Measurements from ENCODE around the gene ARHGEF16. TPM values are rescaled to one million over a fixed set of nuclear protein-coding genes. Genes with fewer than 3 reads are reported as not detected.

ARHGEF16 gene
- total and polyA plus RNA-seq, 9 donors: 0.13 to 8.4 (median 1.7) TPM

DNA sequence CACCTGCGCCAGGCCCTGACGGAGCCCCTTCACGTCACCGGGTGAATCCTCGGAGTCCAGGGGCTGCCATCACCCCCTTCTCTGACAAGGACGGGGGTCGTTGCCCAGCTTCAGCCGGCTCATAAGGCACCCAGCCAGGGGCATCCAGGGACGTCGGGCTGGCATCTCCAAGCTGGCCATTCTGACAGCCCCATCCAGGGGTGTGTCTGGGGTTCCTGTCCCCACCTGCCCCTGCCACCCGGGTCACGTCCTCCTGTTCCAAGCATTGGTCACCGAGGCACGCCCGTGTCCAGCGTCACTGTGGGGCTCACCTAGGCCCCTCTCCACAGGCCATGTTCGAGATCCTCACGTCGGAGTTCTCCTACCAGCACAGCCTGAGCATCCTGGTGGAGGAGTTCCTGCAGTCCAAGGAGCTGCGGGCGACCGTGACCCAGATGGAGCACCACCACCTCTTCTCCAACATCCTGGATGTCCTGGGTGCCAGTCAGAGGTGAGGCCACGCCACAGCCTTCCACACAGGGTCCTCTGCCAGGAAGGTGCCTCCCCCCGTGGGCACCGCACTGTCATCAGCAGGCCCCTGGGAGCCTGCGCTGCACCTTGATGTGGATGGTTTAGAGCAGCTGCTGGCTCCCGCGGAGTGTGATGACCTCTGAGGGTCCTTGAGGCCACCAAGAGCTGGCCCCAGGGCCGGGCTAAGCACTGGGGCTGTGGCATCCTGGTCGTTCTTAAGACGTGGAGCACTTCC is 14.8 kb downstream of the ARHGEF16 start:
- Histone ChIP-seq H3K4me3 (no peak overlapping the region), H3K4me1 (ENCODE audit: insufficient read depth) (peaks cover 4% of the 10 kb centered on the region), H3K9me3 (no peaks in the 10 kb centered on the region), H3K27ac (no peak overlapping the region), H3K36me3 (no peaks in the 10 kb centered on the region), H3K27me3 (no peaks in the 10 kb centered on the region)
- peak in 1 of 5 donors; percentile 36 for DNase-seq
- no peak for TF ChIP-seq EP300 (IDR thresholded peaks at IDR 0.05)
- TF ChIP-seq POLR2A (IDR thresholded peaks at IDR 0.05): no peak
- no peak for TF ChIP-seq CTCF (IDR thresholded peaks at IDR 0.05)
- 93 to 95% (median 94%) methylated on average over 30 to 31 of the region's 31 CpGs for WGBS, 3 donors
- intact Hi-C loops (cut with DNase I): loop anchor here in 1 of 4 donors (10.0 kb wide), 1 partner anchor 246 kb away; no protein-coding TSS in a partner anchor

GRCh38 chr1:3469849-3470649 is 15.6 kb downstream of the ARHGEF16 start:
- Histone ChIP-seq H3K4me1 (ENCODE audit: insufficient read depth) (peaks cover 4% of the 10 kb centered on the region), H3K4me3 (no peak overlapping the region), H3K27ac (no peak overlapping the region), H3K9me3 (no peaks in the 10 kb centered on the region), H3K36me3 (no peaks in the 10 kb centered on the region), H3K27me3 (no peaks in the 10 kb centered on the region)
- intact Hi-C loops (cut with DNase I): loop anchor here in 1 of 4 donors (10.0 kb wide), 1 partner anchor 245 kb away; no protein-coding TSS in a partner anchor
- no peak for TF ChIP-seq CTCF (IDR thresholded peaks at IDR 0.05)
- TF ChIP-seq POLR2A (IDR thresholded peaks at IDR 0.05): no peak
- TF ChIP-seq EP300 (IDR thresholded peaks at IDR 0.05): no peak
- DNase-seq: no peak
- 86 to 89% (median 87%) methylated on average over 16 to 17 of the region's 17 CpGs for whole genome bisulfite sequencing, 3 donors

DNA sequence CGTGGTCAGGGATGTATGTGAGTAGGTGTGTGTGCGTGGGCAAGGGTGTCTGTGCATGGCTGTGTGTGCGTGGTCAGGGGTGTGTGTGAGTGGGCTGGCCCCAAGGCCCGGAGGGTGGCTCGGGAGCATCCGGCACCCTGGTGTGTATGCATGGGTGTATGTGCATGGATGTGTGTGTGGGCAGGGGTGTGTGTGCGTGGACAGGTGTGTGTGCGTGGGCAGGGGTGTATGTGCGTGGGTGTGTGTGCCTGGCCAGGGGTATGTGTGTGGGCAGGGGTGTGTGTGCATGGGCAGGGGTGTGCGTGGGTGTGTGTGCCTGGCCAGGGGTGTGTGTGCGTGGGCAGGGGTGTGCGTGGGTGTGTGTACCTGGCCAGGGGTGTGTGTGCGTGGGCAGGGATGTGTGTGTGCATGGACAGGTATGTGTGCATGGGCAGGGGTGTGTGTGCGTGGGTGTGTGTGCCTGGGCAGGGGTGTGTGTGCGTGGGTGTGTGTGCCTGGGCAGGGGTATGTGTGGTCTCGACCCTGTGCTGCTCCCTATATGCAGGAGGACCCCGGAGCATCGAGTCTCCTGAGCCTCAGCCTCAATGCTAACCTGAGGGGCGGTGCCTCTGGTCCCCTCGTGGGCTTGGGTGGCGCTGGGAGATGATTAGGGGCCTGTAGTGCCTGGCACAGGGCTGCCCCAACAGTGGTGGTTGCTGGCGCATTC is 16.3 kb downstream of the ARHGEF16 start:
- DNase-seq: peak in 1 of 5 donors; percentile 14
- Histone ChIP-seq H3K27me3 (no peaks in the 10 kb centered on the region), H3K4me3 (no peak overlapping the region), H3K36me3 (no peaks in the 10 kb centered on the region), H3K9me3 (no peaks in the 10 kb centered on the region), H3K4me1 (ENCODE audit: insufficient read depth) (peaks cover 4% of the 10 kb centered on the region), H3K27ac (no peak overlapping the region)
- WGBS, 3 donors: 75 to 83% (median 80%) methylated on average over 20 to 22 of the region's 22 CpGs
- intact Hi-C loops (cut with DNase I): no loop called here
- TF ChIP-seq EP300 (IDR thresholded peaks at IDR 0.05): no peak
- TF ChIP-seq CTCF (IDR thresholded peaks at IDR 0.05): no peak
- TF ChIP-seq POLR2A (IDR thresholded peaks at IDR 0.05): no peak

GRCh38 chr1:3471356-3472087 is 17.1 kb downstream of the ARHGEF16 start:
- Histone ChIP-seq H3K9me3 (no peaks in the 10 kb centered on the region), H3K4me3 (no peak overlapping the region), H3K27ac (no peak overlapping the region), H3K4me1 (ENCODE audit: insufficient read depth) (peaks cover 4% of the 10 kb centered on the region), H3K36me3 (no peaks in the 10 kb centered on the region), H3K27me3 (no peaks in the 10 kb centered on the region)
- peak in 2 of 5 donors; percentile 45 to 56 for DNase-seq
- intact Hi-C loops (cut with DNase I): no loop called here
- TF ChIP-seq CTCF (IDR thresholded peaks at IDR 0.05) (peak in 1 of 3 donors; percentile 9), POLR2A (IDR thresholded peaks at IDR 0.05) (no peak)
- 18 to 25% (median 23%) methylated on average over 10 to 25 of the region's 25 CpGs for WGBS, 3 donors
